ENCODE data around the gene C4BPA. TPM values are rescaled to one million over a fixed set of nuclear protein-coding genes. Genes with fewer than 3 reads are reported as not detected.
A peak's percentile ranks its signal among the peaks of the same experiment; 100 is the strongest.

C4BPA gene
- total and polyA plus RNA-seq, 10 of the 15 experiments (the other 5 are each of a cell fraction or from before 2014, with no cell fraction given), result 0.31 TPM; not detected in 9

GRCh38 chr1:207077470-207078377 is 26.3 kb upstream of the C4BPA start:
- Histone ChIP-seq H3K36me3 (ENCODE audit: control insufficient read depth in 2 of 2, insufficient read depth in 2 of 2, low read length in 1 of 2) (no peaks in the 10 kb centered on the region), H3K79me2 (ENCODE audit: control insufficient read depth, insufficient read depth, low read length) (no peaks in the 10 kb centered on the region), H4K20me1 (ENCODE audit: control insufficient read depth, insufficient read depth) (no peaks in the 10 kb centered on the region), H2AFZ (ENCODE audit: control insufficient read depth, low read depth, low read length) (no peak overlapping the region), H3K9me3 (replicated peaks; ENCODE audit: control insufficient read depth, insufficient read depth, low read length) (no peaks in the 10 kb centered on the region), H3K4me2 (ENCODE audit: control insufficient read depth, insufficient read depth) (no peak overlapping the region), H3K27ac (ENCODE audit: control insufficient read depth, insufficient read depth) (no peak overlapping the region), H3K9ac (ENCODE audit: control insufficient read depth, insufficient read depth, low read length) (no peak overlapping the region), H3K4me3 (no peak overlapping the region), H3K27me3 (replicated peaks in 1 of 2; ENCODE audit: control insufficient read depth in 2 of 2, insufficient read depth in 2 of 2, low read length in 1 of 2) (no peaks in the 10 kb centered on the region), H3K4me1 (ENCODE audit: control insufficient read depth, insufficient read depth, low read length) (no peaks in the 10 kb centered on the region)
- DNase-seq (ENCODE audit: low read depth, low spot score) (peak; percentile 53), FAIRE-seq (peak; percentile 96), ATAC-seq (peak; percentile 94)
- ChIA-PET RAD21 (ENCODE audit: unreplicated experiment) (interaction anchor here (1.2 to 1.4 kb wide), 3 partner anchors 28 to 422 kb away, joined by 3 to 7 read pairs (median 3); no protein-coding TSS in a partner anchor), CTCF (interaction anchor here (0.6 to 10.2 kb wide), 8 partner anchors 25 to 422 kb away, joined by 3 to 154 read pairs (median 16); partner anchors contain the start of genes PFKFB2 and YOD1), SMC1A (ENCODE audit: uncharacterized antibody, unreplicated experiment) (interaction anchor here (0.6 to 7.7 kb wide), 12 partner anchors 9 to 353 kb away, joined by 3 to 66 read pairs (median 3); partner anchors contain the start of gene YOD1), POLR2A (no interaction called here)
- intact Hi-C loops (cut with micrococcal nuclease; ENCODE audit: unreplicated experiment) (loop anchor here (1.0 to 5.0 kb wide), 5 partner anchors 27 to 94 kb away; no protein-coding TSS in a partner anchor), in situ Hi-C loops (cut with MboI) (loop anchor here (5.0 kb wide), 1 partner anchor 330 kb away; no protein-coding TSS in a partner anchor)
- TF ChIP-seq ZNF24 (IDR thresholded peaks at IDR 0.05) (0 out of 2 replicates have a peak, but pooled peaks have one; percentile 24), YY1 (IDR thresholded peaks at IDR 0.05; ENCODE audit: low read depth, low read length) (0 out of 2 replicates have a peak, but pooled peaks have one; percentile 49), NFIC (IDR thresholded peaks at IDR 0.05; ENCODE audit: low read depth, low read length) (no peak), RAD21 (IDR thresholded peaks at IDR 0.05; ENCODE audit: insufficient read depth, low read depth, low read length) (peak; percentile 94), CTCF (IDR thresholded peaks at IDR 0.05 in 2 of 3, conservative IDR thresholded peaks at IDR 0.05 in 1 of 3; ENCODE audit: control insufficient read depth in 2 of 3, extremely low read depth in 1 of 3, insufficient read depth in 1 of 3, low read depth in 3 of 3, low read length in 3 of 3) (peak; percentile 85 to 95 (median 92); a peak in 5 of 6 replicates), SMC3 (IDR thresholded peaks at IDR 0.05; ENCODE audit: borderline replicate concordance, low read length) (peak; percentile 86), RUNX3 (IDR thresholded peaks at IDR 0.05; ENCODE audit: low read length) (no peak), GABPA (IDR thresholded peaks at IDR 0.05; ENCODE audit: low read depth) (no peak), ELK1 (IDR thresholded peaks at IDR 0.05; ENCODE audit: low read depth, low read length) (no peak), MTA3 (IDR thresholded peaks at IDR 0.05; ENCODE audit: borderline replicate concordance, low read length) (no peak), SMARCA5 (IDR thresholded peaks at IDR 0.05) (no peak), PAX5 (IDR thresholded peaks at IDR 0.05; ENCODE audit: borderline replicate concordance, low read depth, low read length) (no peak)
- 40% methylated on average over 6 of the region's 6 CpGs for WGBS (ENCODE audit: insufficient coverage, insufficient replicate concordance, low lambda C conversion rate, missing lambda C conversion rate)
- no TSS peak for BruUV-seq (replicated peaks)
